Central memory CD8-positive, alpha-beta T cell (primary cell): Measurements from ENCODE around the gene MFSD12.
"Not testable (repeated sequence)": the region's sequence is repeated elsewhere in the genome, so short reads cannot be mapped to it uniquely, and the experiment has no call there.

Experiments used
- ATAC-seq: fragments of 150-1000 bp; cut with Tn5 transposase; replicated peaks from 2 replicates; pipeline ENCODE4 v1.10.0; 2022; ENCODE audit warnings: mild to moderate bottlenecking, moderate FRiP score, moderate number of reproducible peaks; ENCODE audit not compliant: poor library complexity, severe bottlenecking; ENCODE audit errors: extremely low read depth
- DNase-seq, 2 donors: peaks; one replicate each; pipeline ENCODE4 v3.0.0; 2021; ENCODE audit warnings: low spot score in 2 of 2
- H3K27ac Mint-ChIP-seq: one replicate; pipeline ENCODE4 v1.8.0; 2022; ENCODE audit warnings: low read depth, mild to moderate bottlenecking, moderate library complexity, mixed read lengths
- H3K27me3 Mint-ChIP-seq: one replicate; pipeline ENCODE4 v1.8.0; 2022; ENCODE audit warnings: mixed read lengths
- H3K36me3 Mint-ChIP-seq: one replicate; pipeline ENCODE4 v1.8.0; 2022; ENCODE audit warnings: mild to moderate bottlenecking, moderate library complexity, mixed read lengths; ENCODE audit not compliant: insufficient read depth
- H3K4me1 Mint-ChIP-seq: one replicate; pipeline ENCODE4 v1.8.0; 2022; ENCODE audit warnings: mixed read lengths
- H3K4me3 Mint-ChIP-seq: one replicate; pipeline ENCODE4 v1.8.0; 2022; ENCODE audit warnings: mild to moderate bottlenecking, moderate library complexity, mixed read lengths
- H3K9me3 Mint-ChIP-seq: one replicate; pipeline ENCODE4 v1.8.0; 2022; ENCODE audit warnings: mixed read lengths

Gene MFSD12

GRCh38 chr19:3591876-3592613, 34.7 kb upstream of the MFSD12 start:
- H3K4me1 Mint-ChIP-seq, result no peaks in the 10 kb centered on the region
- H3K4me3 Mint-ChIP-seq, result no peak overlapping the region
- ATAC-seq (no peak), DNase-seq (no peak)
- no peaks in the 10 kb centered on the region for H3K27me3 Mint-ChIP-seq
- H3K9me3 Mint-ChIP-seq, result no peaks in the 10 kb centered on the region
- H3K36me3 Mint-ChIP-seq, result no peaks in the 10 kb centered on the region
- H3K27ac Mint-ChIP-seq, result no peak overlapping the region

GRCh38 chr19:3590991-3591659, 33.7 kb upstream of the MFSD12 start:
- ATAC-seq (no peak), DNase-seq (no peak)
- Mint-ChIP-seq H3K4me1 (no peaks in the 10 kb centered on the region), H3K4me3 (no peak overlapping the region), H3K27ac (no peak overlapping the region), H3K36me3 (no peaks in the 10 kb centered on the region), H3K27me3 (no peaks in the 10 kb centered on the region), H3K9me3 (no peaks in the 10 kb centered on the region)

GRCh38 chr19:3589949-3590348, 32.6 kb upstream of the MFSD12 start:
- no peaks in the 10 kb centered on the region for H3K4me1 Mint-ChIP-seq

GRCh38 chr19:3589439-3589838, 32.1 kb upstream of the MFSD12 start:
- Mint-ChIP-seq H3K4me1 (no peaks in the 10 kb centered on the region), H3K27me3 (no peaks in the 10 kb centered on the region), H3K27ac (no peak overlapping the region), H3K4me3 (no peak overlapping the region), H3K36me3 (no peaks in the 10 kb centered on the region), H3K9me3 (no peaks in the 10 kb centered on the region)
- DNase-seq, result no peak
- ATAC-seq, result no peak

More at GRCh38 chr19:3589949-3590348, 32.6 kb upstream of the MFSD12 start:
- H3K27ac Mint-ChIP-seq, result no peak overlapping the region
- H3K27me3 Mint-ChIP-seq, result no peaks in the 10 kb centered on the region
- H3K4me3 Mint-ChIP-seq, result no peak overlapping the region
- H3K36me3 Mint-ChIP-seq, result no peaks in the 10 kb centered on the region
- H3K9me3 Mint-ChIP-seq, result no peaks in the 10 kb centered on the region
- no peak for ATAC-seq
- no peak for DNase-seq

- no peak for DNase-seq
- no peaks in the 10 kb centered on the region for H3K36me3 Mint-ChIP-seq
- H3K9me3 Mint-ChIP-seq, result no peaks in the 10 kb centered on the region
- H3K4me1 Mint-ChIP-seq, result no peaks in the 10 kb centered on the region
- no peak for ATAC-seq
- H3K4me3 Mint-ChIP-seq, result no peak overlapping the region
- no peak overlapping the region for H3K27ac Mint-ChIP-seq
- no peaks in the 10 kb centered on the region for H3K27me3 Mint-ChIP-seq
Measured at GRCh38 chr19:3586707-3587346, 29.4 kb upstream of the MFSD12 start.

GRCh38 chr19:3586127-3586626, 28.8 kb upstream of the MFSD12 start:
- DNase-seq (no peak), ATAC-seq (no peak)
- Mint-ChIP-seq H3K27me3 (no peaks in the 10 kb centered on the region), H3K27ac (no peak overlapping the region), H3K36me3 (no peaks in the 10 kb centered on the region), H3K4me3 (no peak overlapping the region), H3K9me3 (no peaks in the 10 kb centered on the region), H3K4me1 (no peaks in the 10 kb centered on the region)

- Mint-ChIP-seq H3K27ac (no peak within 1 kb of the TSS), H3K36me3 (no peaks in the 10 kb centered on the region), H3K9me3 (no peaks in the 10 kb centered on the region), H3K4me3 (no peak within 1 kb of the TSS), H3K27me3 (no peaks in the 10 kb centered on the region), H3K4me1 (no peaks in the 10 kb centered on the region)
- no peak for DNase-seq
- ATAC-seq, result no peak
Measured at GRCh38 chr19:3585301-3586126, 28.1 kb upstream of the MFSD12 start, which contains the start of gene GIPC3. GIPC3 (plus strand) TSS chr19:3585478; CDS start chr19:3585598, 120 bp downstream.

GRCh38 chr19:3584036-3584802, 26.8 kb upstream of the MFSD12 start:
- not testable (repeated sequence) for H3K4me3 Mint-ChIP-seq, ATAC-seq, H3K27ac Mint-ChIP-seq, H3K36me3 Mint-ChIP-seq, H3K27me3 Mint-ChIP-seq, DNase-seq, H3K9me3 Mint-ChIP-seq, H3K4me1 Mint-ChIP-seq

GRCh38 chr19:3581792-3582191, 24.4 kb upstream of the MFSD12 start:
- not testable (repeated sequence) for ATAC-seq, DNase-seq, H3K27me3 Mint-ChIP-seq, H3K36me3 Mint-ChIP-seq, H3K4me3 Mint-ChIP-seq, H3K4me1 Mint-ChIP-seq, H3K9me3 Mint-ChIP-seq, H3K27ac Mint-ChIP-seq

GRCh38 chr19:3580156-3580934, 23.0 kb upstream of the MFSD12 start:
- Mint-ChIP-seq H3K27me3 (no peaks in the 10 kb centered on the region), H3K27ac (no peak overlapping the region), H3K9me3 (no peaks in the 10 kb centered on the region), H3K4me3 (no peak overlapping the region), H3K4me1 (no peaks in the 10 kb centered on the region), H3K36me3 (peaks cover 3% of the 10 kb centered on the region)
- ATAC-seq, result no peak
- DNase-seq, result no peak

- H3K36me3 Mint-ChIP-seq, result peaks cover 8% of the 10 kb centered on the region
- no peaks in the 10 kb centered on the region for H3K9me3 Mint-ChIP-seq
- no peak for ATAC-seq
- H3K27ac Mint-ChIP-seq, result no peak overlapping the region
- no peaks in the 10 kb centered on the region for H3K4me1 Mint-ChIP-seq
- H3K27me3 Mint-ChIP-seq, result no peaks in the 10 kb centered on the region
- no peak for DNase-seq
- no peak overlapping the region for H3K4me3 Mint-ChIP-seq
Measured at GRCh38 chr19:3578390-3578789, 21.0 kb upstream of the MFSD12 start.
